ENCODE data around the gene EQTN.
A peak's percentile ranks its signal among the peaks of the same experiment; 100 is the strongest.

The EQTN gene

GRCh38 chr9:27282269-27282668, 14.7 kb downstream of the EQTN start:
- H3K9ac ChIP-seq (ENCODE audit: low read length) = no peak overlapping the region
- no peak overlapping the region for H3K4me2 ChIP-seq (ENCODE audit: low read length)
- peaks cover 17% of the 10 kb centered on the region for H3K27me3 ChIP-seq (ENCODE audit: low read depth, low read length)
- no peak overlapping the region for H2AFZ ChIP-seq (ENCODE audit: low read depth, low read length)
- TF ChIP-seq CTCF (IDR thresholded peaks at IDR 0.05; ENCODE audit: low read depth, low read length) (no peak), EZH2phosphoT487 (IDR thresholded peaks at IDR 0.05; ENCODE audit: low read depth) (no peak)
- no peaks in the 10 kb centered on the region for H3K9me3 ChIP-seq (ENCODE audit: insufficient read depth, low read length)
- H3K36me3 ChIP-seq (replicated peaks; ENCODE audit: low read depth, low read length) = no peaks in the 10 kb centered on the region
- no peaks in the 10 kb centered on the region for H4K20me1 ChIP-seq (ENCODE audit: insufficient read depth, low read length)
- H3K4me1 ChIP-seq (ENCODE audit: low read length) = peaks cover 9% of the 10 kb centered on the region
- no peaks in the 10 kb centered on the region for H3K79me2 ChIP-seq (ENCODE audit: low read length)
- H3K27ac ChIP-seq (ENCODE audit: low read length) = no peak overlapping the region
- no peak overlapping the region for H3K4me3 ChIP-seq (ENCODE audit: low read length)

- TF ChIP-seq EZH2phosphoT487 (IDR thresholded peaks at IDR 0.05; ENCODE audit: low read depth) = no peak
- peaks cover 10% of the 10 kb centered on the region; the same call in 1 of the 2 replicates for H3K27me3 ChIP-seq (ENCODE audit: low read depth, low read length)
Measured at GRCh38 chr9:27280860-27281259, 16.1 kb downstream of the EQTN start.

GRCh38 chr9:27280249-27280648, 16.7 kb downstream of the EQTN start:
- peaks cover 6% of the 10 kb centered on the region; the same call in 1 of the 2 replicates for H3K27me3 ChIP-seq (ENCODE audit: low read depth, low read length)
- H3K9ac ChIP-seq (ENCODE audit: low read length) = no peak overlapping the region
- H4K20me1 ChIP-seq (ENCODE audit: insufficient read depth, low read length) = no peaks in the 10 kb centered on the region
- no peak overlapping the region for H3K4me2 ChIP-seq (ENCODE audit: low read length)
- H3K4me3 ChIP-seq (ENCODE audit: low read length) = no peak overlapping the region
- H3K36me3 ChIP-seq (replicated peaks; ENCODE audit: low read depth, low read length) = no peaks in the 10 kb centered on the region
- no peak overlapping the region for H2AFZ ChIP-seq (ENCODE audit: low read depth, low read length)
- no peaks in the 10 kb centered on the region for H3K9me3 ChIP-seq (ENCODE audit: insufficient read depth, low read length)
- peaks cover 13% of the 10 kb centered on the region for H3K4me1 ChIP-seq (ENCODE audit: low read length)
- no peak for TF ChIP-seq EZH2phosphoT487 (IDR thresholded peaks at IDR 0.05; ENCODE audit: low read depth)
- no peak for TF ChIP-seq CTCF (IDR thresholded peaks at IDR 0.05; ENCODE audit: low read depth, low read length)
- no peak overlapping the region for H3K27ac ChIP-seq (ENCODE audit: low read length)
- no peaks in the 10 kb centered on the region for H3K79me2 ChIP-seq (ENCODE audit: low read length)

More at GRCh38 chr9:27280860-27281259, 16.1 kb downstream of the EQTN start:
- Histone ChIP-seq H2AFZ (ENCODE audit: low read depth, low read length) (0 out of 2 replicates have a peak overlapping the region, but pooled peaks have one; percentile 29), H3K9ac (ENCODE audit: low read length) (no peak overlapping the region), H3K79me2 (ENCODE audit: low read length) (no peaks in the 10 kb centered on the region), H3K36me3 (replicated peaks; ENCODE audit: low read depth, low read length) (no peaks in the 10 kb centered on the region), H3K27ac (ENCODE audit: low read length) (no peak overlapping the region), H3K4me2 (ENCODE audit: low read length) (peak overlapping the region; percentile 67), H3K9me3 (ENCODE audit: insufficient read depth, low read length) (no peaks in the 10 kb centered on the region), H3K4me3 (ENCODE audit: low read length) (peak overlapping the region; percentile 49), H3K4me1 (ENCODE audit: low read length) (peaks cover 12% of the 10 kb centered on the region), H4K20me1 (ENCODE audit: insufficient read depth, low read length) (no peaks in the 10 kb centered on the region)

GRCh38 chr9:27279611-27280010, 17.3 kb downstream of the EQTN start:
- no peak for TF ChIP-seq CTCF (IDR thresholded peaks at IDR 0.05; ENCODE audit: low read depth, low read length)
- TF ChIP-seq EZH2phosphoT487 (IDR thresholded peaks at IDR 0.05; ENCODE audit: low read depth) = no peak
- Histone ChIP-seq H3K9ac (ENCODE audit: low read length) (no peak overlapping the region), H3K79me2 (ENCODE audit: low read length) (no peaks in the 10 kb centered on the region), H2AFZ (ENCODE audit: low read depth, low read length) (no peak overlapping the region), H3K27me3 (ENCODE audit: low read depth, low read length) (peaks cover 6% of the 10 kb centered on the region; the same call in 1 of the 2 replicates), H3K4me2 (ENCODE audit: low read length) (no peak overlapping the region), H4K20me1 (ENCODE audit: insufficient read depth, low read length) (no peaks in the 10 kb centered on the region), H3K27ac (ENCODE audit: low read length) (no peak overlapping the region), H3K4me1 (ENCODE audit: low read length) (peaks cover 13% of the 10 kb centered on the region), H3K4me3 (ENCODE audit: low read length) (no peak overlapping the region), H3K36me3 (replicated peaks; ENCODE audit: low read depth, low read length) (no peaks in the 10 kb centered on the region), H3K9me3 (ENCODE audit: insufficient read depth, low read length) (no peaks in the 10 kb centered on the region)

Data from OCI-LY3 (cell line).